ENCODE measurements around the gene URB2. TPM values are rescaled to one million over a fixed set of nuclear protein-coding genes. Genes with fewer than 3 reads are reported as not detected.

The URB2 gene
- total RNA-seq, 4 donors from 2014 or later, result 2.6 to 6.5 (median 3.2) TPM

DNA sequence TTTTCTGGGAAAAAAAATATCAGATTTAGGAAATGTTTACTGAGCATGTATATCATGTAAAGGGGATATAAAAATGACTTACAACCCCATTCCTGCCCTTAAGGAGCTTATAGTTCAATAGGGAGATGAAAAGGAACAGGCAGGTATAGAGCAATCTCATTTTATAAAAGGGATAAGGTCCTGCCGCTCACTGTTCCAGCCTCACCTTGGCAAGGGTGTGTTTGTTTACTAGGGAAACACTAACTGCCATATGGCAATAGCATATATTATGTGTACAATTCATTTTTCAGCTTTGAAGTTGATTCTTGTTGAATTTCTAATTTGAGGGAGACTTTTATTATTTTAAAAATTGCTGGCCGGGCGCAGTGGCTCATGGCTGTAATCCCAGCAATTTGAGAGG is 25.5 kb downstream of the URB2 start:
- TF ChIP-seq, protein P1, sequence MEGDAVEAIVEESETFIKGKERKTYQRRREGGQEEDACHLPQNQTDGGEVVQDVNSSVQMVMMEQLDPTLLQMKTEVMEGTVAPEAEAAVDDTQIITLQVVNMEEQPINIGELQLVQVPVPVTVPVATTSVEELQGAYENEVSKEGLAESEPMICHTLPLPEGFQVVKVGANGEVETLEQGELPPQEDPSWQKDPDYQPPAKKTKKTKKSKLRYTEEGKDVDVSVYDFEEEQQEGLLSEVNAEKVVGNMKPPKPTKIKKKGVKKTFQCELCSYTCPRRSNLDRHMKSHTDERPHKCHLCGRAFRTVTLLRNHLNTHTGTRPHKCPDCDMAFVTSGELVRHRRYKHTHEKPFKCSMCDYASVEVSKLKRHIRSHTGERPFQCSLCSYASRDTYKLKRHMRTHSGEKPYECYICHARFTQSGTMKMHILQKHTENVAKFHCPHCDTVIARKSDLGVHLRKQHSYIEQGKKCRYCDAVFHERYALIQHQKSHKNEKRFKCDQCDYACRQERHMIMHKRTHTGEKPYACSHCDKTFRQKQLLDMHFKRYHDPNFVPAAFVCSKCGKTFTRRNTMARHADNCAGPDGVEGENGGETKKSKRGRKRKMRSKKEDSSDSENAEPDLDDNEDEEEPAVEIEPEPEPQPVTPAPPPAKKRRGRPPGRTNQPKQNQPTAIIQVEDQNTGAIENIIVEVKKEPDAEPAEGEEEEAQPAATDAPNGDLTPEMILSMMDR (IDR thresholded peaks at IDR 0.05), result no peak
- TF ChIP-seq POLR2AphosphoS5 (IDR thresholded peaks at IDR 0.05), result no peak
- no peak for TF ChIP-seq EP300 (IDR thresholded peaks at IDR 0.05; ENCODE audit: low read depth)
- no peak for TF ChIP-seq POLR2A (IDR thresholded peaks at IDR 0.05)
- in situ Hi-C loops (cut with MboI; ENCODE audit: low pct_ligation_motif_present in 1 of 4, low pct_unique_long_range_greater_than_20kb in 1 of 4, low sequenced_read_pairs in 3 of 4), result no loop called here
- Histone ChIP-seq H3K27ac (no peak overlapping the region), H3K27me3 (no peaks in the 10 kb centered on the region), H3K4me3 (no peak overlapping the region), H3K36me3 (peaks cover 0 to 23% (median 3%) of the 10 kb centered on the region in 4 donors), H3K4me1 (no peaks in the 10 kb centered on the region), H3K9me3 (no peaks in the 10 kb centered on the region)
- 63 to 83% methylated on average over 1 to 3 of the region's 3 CpGs for WGBS, 2 donors (ENCODE audit: low coverage in 1 of 2)
- no peak for DNase-seq
- intact Hi-C loops (cut with DNase I; ENCODE audit: low total_unique reads), result no loop called here

- TF ChIP-seq POLR2AphosphoS5 (IDR thresholded peaks at IDR 0.05), result no peak
- no peak for TF ChIP-seq POLR2A (IDR thresholded peaks at IDR 0.05)
- no peak for TF ChIP-seq EP300 (IDR thresholded peaks at IDR 0.05; ENCODE audit: low read depth)
- TF ChIP-seq, protein P1 (IDR thresholded peaks at IDR 0.05), result no peak
- no peak for DNase-seq
- Histone ChIP-seq H3K27ac (no peak overlapping the region), H3K36me3 (peaks cover 0 to 10% (median 3%) of the 10 kb centered on the region in 4 donors), H3K4me3 (no peak overlapping the region), H3K4me1 (no peaks in the 10 kb centered on the region), H3K9me3 (no peaks in the 10 kb centered on the region), H3K27me3 (no peaks in the 10 kb centered on the region)
- WGBS, 2 donors (ENCODE audit: low coverage in 1 of 2), result 83% methylated on average over 1 of the region's 1 CpG; no CpG with 5 or more reads in 1 of the 2 donors
- in situ Hi-C loops (cut with MboI; ENCODE audit: low pct_ligation_motif_present in 1 of 4, low pct_unique_long_range_greater_than_20kb in 1 of 4, low sequenced_read_pairs in 3 of 4) (no loop called here), intact Hi-C loops (cut with DNase I; ENCODE audit: low total_unique reads) (no loop called here)
Measured at GRCh38 chr1:229653420-229653819, 27.4 kb downstream of the URB2 start.

DNA sequence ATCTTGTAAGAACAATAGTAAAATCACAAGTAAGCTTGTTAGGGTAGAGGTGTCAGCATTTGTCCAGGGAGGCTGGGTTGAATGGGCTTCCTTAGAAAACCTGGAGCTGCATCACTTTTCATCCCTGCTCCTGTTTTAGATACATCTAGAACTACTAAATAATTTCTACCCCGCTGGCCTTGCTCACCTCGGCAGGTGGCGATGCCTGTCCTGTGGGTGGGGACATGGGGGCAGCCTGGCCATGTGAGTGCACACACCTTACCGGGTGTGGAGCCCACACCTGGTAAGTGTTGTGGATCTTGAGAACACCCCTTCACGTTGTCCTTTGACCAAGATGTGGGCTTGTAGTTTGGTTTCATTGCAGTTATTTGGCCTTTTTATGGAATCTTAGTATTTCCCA is 29.7 kb downstream of the URB2 start:
- TF ChIP-seq, protein P1 (IDR thresholded peaks at IDR 0.05), result no peak
- no peak for TF ChIP-seq POLR2AphosphoS5 (IDR thresholded peaks at IDR 0.05)
- TF ChIP-seq POLR2A (IDR thresholded peaks at IDR 0.05), result no peak
- no peak for TF ChIP-seq EP300 (IDR thresholded peaks at IDR 0.05; ENCODE audit: low read depth)
- in situ Hi-C loops (cut with MboI; ENCODE audit: low pct_ligation_motif_present in 1 of 4, low pct_unique_long_range_greater_than_20kb in 1 of 4, low sequenced_read_pairs in 3 of 4), result loop anchor here in 1 of 4 donors (5.0 kb wide), 1 partner anchor 657 kb away; no protein-coding TSS in a partner anchor
- H3K9me3 ChIP-seq, result no peaks in the 10 kb centered on the region
- H3K27me3 ChIP-seq, result no peaks in the 10 kb centered on the region
- H3K27ac ChIP-seq, result no peak overlapping the region
- 87 to 89% methylated on average over 4 to 5 of the region's 5 CpGs for WGBS, 2 donors (ENCODE audit: low coverage in 1 of 2)
- H3K36me3 ChIP-seq, result peaks cover 0 to 6% (median 0%) of the 10 kb centered on the region in 4 donors
- H3K4me1 ChIP-seq, result no peaks in the 10 kb centered on the region
- no peak for DNase-seq
- intact Hi-C loops (cut with DNase I; ENCODE audit: low total_unique reads), result no loop called here
- H3K4me3 ChIP-seq, result no peak overlapping the region

DNA sequence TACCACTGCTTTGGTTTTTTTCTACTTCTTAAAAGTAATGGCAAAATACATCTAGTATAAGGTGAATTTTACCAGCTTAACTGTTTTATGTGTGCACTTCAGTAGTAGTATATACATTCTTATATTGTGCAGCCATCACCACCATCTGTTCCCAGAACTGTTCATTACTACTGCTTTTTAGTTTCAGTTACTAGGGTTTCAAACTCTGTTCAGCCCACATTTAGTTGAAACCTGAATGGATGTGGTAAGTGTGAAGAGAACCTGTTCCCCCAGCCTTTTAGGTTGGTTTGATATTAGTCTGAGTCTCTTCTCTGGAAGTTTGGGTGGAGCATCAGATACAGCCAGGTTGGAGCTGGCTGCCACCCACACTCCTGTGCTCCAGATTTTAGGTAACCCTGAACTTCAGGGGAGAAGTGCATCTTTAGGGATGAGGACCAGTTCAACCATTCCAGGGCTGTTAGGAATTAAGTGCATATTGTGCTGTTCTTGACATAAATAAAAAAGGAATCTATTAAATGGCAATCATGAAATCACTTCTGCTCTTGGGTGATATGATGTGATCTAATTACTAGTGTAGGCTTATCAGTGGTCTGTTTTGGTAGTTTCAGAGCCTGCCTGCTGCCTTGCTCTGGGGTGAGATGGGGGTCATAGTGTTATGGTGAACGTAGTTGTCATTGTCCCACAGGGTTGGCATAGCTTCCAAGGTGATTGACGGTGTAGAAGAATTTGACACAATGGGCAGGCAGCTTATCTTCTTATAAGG is 32.1 kb downstream of the URB2 start:
- H3K27me3 ChIP-seq, result no peaks in the 10 kb centered on the region
- in situ Hi-C loops (cut with MboI; ENCODE audit: low pct_ligation_motif_present in 1 of 4, low pct_unique_long_range_greater_than_20kb in 1 of 4, low sequenced_read_pairs in 3 of 4), result loop anchor here in 1 of 4 donors (5.0 kb wide), 1 partner anchor 654 kb away; no protein-coding TSS in a partner anchor
- peaks cover 0 to 6% (median 0%) of the 10 kb centered on the region in 4 donors for H3K36me3 ChIP-seq
- H3K9me3 ChIP-seq, result no peaks in the 10 kb centered on the region
- H3K4me3 ChIP-seq, result no peak overlapping the region
- no peak overlapping the region for H3K27ac ChIP-seq
- TF ChIP-seq, protein P1 (IDR thresholded peaks at IDR 0.05), result no peak
- no peak for TF ChIP-seq POLR2AphosphoS5 (IDR thresholded peaks at IDR 0.05)
- TF ChIP-seq EP300 (IDR thresholded peaks at IDR 0.05; ENCODE audit: low read depth), result no peak
- no peak for TF ChIP-seq POLR2A (IDR thresholded peaks at IDR 0.05)
- intact Hi-C loops (cut with DNase I; ENCODE audit: low total_unique reads), result no loop called here
- DNase-seq, result no peak
- peaks cover 0 to 8% (median 2%) of the 10 kb centered on the region in 4 donors for H3K4me1 ChIP-seq
- WGBS, 2 donors (ENCODE audit: low coverage in 1 of 2), result 89 to 94% methylated on average over 2 of the region's 2 CpGs
